Renal pelvis (tissue), 4 donors: ENCODE results near the gene TALDO1. TPM values are rescaled to one million over a fixed set of nuclear protein-coding genes. Genes with fewer than 3 reads are reported as not detected.

ENCODE experiments used
- DNase-seq: peaks from one replicate; pipeline ENCODE4 v3.0.0-alpha.2; 2013
- polyA plus RNA-seq, 3 donors: library from polyadenylated mRNA; unstranded; fragments of 120-200 nt; gene quantifications; one replicate each; pipeline ENCODE4 v1.2.1, GENCODE V29; 2013; ENCODE audit not compliant: insufficient read length in 3 of 3

Gene TALDO1
- polyA plus RNA-seq, 3 donors: 129 to 137 (median 130) TPM

DNA sequence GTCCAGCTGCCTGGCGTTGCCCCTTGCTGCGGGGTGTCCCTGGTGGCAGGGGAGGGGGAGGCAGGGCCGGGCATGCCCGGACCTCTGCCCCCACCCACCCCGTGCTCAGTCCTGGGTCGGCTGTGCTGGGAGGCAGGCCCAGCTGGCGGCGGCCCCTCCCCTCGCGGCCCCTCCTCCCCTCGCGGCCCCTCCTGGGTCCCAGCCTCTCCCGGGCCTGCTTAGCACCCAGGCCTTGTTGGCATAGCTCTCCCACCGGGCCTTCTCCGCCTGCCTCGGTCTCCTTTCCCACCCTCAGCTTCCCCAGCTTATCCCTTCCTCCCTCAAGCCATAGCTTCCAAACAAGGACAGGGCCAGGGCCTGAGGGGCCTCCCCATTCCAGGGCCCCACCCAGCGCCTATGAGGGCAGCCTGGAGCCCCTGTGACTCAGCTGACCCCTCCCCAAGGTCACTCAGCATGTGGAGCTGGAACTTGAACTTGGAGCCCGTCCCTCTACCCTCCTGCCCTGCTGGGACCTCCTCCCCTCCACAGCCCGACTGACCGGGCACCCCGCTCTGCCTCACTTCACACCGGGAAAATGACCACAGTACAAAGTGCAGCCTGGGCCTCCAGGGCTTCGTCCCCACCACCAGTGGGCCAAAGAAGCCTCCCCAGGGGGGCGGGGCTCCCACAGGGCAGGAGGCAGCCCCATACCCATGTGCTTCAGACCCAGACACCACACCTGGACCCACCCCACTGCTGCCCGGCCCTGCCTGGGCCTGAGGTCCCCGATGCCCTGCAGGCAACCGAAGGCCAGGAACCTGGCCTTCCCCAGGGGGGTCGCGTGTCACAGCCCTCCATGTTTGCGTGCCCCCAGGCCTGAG is 40.1 kb upstream of the TALDO1 start:
- no peak for DNase-seq

DNA sequence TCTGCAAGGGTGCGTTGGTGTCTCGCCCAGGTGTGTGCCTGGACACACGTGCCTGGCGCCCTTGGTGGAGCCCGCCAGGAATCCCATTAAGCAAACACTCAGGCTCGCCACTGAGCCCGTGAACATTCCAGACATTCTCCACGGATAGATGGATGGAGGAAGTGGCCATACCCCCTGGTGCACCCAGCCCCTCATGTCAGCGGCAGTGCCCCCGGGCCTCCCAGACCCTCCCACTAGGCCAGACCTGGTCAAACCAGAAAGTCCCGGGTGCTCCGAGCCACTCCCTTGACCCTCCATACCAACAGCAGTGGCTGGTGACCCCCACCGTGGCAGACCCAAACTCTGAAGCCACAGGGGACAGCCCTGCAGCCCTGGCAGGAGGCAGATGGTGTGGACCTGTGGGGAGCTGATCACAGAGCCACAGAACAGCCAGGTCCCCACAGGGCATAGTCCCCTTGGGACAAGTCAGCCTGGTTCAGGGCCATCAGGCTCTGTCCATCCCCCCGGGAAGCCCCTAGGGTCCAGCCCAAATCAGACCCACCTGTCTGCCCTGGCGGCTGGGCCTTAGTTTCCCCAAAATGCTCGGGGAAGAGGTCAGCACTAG is 39.3 kb upstream of the TALDO1 start:
- no peak for DNase-seq

DNA sequence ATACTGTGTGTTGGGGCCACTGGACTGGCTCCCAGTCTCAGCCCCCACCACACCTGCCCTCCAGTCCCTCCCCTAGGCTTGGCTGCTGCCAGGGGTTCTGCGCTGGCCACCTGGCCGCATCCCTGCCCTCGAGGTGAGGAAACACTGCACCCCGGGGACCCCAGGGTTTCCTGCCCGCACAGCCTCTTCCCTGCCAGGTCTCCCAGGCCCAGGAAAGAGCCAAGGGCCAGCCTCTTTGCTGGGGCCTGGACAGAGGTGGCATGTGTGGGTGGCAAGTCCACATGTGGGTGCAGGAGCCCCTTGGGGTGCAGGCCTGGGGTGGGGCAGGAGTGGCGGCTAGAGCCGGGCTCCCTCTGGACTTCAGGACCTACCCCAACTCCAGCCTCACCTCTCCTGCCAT is 38.8 kb upstream of the TALDO1 start:
- DNase-seq: no peak

DNA sequence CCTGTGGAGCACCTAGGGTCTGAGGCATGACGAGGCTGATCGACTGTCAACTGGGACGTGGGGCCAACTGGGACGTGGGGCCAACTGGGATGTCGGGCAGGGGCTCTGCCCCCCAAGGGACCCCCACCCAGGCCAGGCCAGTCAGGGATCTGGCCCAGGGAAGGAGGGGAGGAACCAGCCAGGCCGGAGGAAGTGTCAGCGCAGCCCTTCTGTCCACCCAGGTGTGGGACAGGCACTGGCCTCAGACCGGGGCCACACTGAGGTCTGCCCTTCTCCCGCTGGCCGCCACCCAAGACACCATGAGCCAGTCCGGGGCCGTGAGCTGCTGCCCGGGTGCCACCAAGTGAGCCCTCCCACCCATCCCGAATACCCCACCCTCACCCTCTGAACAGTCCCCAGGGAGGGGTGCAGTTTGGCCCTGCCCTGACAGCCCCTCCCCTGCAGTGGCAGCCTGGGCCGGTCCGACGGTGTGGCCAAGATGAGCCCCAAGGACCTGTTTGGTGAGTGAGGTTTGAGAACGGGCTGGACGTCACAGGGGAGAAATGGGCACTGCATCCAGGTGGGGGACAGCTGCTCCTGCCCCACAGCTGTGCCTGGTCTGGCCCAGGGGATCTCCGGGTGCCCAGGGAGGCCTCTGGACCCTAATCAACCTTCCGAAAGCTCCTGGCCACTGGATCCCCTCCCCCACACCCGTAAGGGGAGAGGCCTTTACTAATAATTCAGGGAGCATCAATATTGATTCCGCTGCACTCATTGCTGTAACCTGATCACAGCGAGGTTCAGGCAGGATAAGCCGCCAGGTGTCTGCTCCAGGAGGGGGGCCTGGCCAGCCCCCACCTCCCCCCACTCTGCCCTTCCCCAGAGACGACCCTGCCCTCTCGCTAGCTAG is 37.9 kb upstream of the TALDO1 start:
- DNase-seq: no peak

DNA sequence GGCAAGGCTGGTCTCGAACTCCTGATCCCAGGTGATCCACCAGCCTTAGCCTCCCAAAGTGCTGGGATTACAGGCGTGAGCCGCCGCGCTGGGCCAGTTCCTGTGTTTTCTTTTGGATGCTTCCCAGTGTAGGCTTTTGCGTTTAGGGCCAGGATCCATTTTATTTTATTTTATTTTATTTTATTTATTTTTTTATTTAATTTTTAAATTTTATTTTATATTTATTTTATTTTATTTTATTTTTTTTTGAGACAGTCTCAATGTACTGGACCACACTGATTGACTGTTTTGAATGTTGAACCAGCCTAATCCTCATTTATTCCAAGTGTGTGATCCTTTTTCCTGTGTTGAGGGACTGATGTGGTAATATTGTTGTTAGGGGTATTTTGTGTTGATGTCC is 32.8 kb upstream of the TALDO1 start:
- no peak for DNase-seq

DNA sequence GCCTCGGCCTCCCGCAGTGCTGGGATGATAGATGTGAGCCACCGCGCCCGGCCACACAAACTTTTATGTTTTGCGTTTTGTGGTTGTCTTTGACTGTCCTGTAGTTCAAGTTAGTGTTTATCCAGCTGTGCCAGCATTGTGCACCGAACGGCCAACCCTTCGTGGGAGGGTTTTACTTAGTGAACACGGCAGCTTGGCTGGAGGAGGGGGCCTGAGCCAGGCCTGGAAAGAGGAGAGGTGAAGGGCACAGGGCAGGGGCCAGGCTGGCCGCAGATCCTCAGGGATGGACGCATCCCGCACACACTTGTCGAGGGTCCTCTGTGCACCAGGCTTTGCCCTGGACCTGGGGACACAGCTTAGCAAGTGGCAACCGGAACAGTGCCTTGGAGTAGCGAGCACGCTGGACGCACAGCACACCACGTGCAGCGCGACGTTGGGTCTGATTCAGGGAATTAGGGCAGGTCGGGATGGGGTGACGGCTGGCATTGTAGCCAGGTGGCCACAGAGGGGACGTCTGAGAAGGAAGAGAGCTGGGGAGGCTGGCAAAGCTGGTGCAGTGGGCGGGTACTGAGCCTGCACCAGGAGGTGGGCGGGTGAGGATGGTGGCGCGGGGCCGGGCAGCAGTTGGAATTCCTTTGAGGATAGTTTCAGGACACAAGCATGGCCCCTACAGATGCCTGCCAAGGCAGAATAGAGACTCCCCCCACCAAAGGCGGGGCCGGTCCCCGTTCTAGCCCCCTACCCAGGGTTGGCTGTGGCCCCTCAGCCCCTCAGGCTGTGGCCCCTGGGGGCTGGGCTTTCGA is 27.8 kb upstream of the TALDO1 start:
- no peak for DNase-seq

DNA sequence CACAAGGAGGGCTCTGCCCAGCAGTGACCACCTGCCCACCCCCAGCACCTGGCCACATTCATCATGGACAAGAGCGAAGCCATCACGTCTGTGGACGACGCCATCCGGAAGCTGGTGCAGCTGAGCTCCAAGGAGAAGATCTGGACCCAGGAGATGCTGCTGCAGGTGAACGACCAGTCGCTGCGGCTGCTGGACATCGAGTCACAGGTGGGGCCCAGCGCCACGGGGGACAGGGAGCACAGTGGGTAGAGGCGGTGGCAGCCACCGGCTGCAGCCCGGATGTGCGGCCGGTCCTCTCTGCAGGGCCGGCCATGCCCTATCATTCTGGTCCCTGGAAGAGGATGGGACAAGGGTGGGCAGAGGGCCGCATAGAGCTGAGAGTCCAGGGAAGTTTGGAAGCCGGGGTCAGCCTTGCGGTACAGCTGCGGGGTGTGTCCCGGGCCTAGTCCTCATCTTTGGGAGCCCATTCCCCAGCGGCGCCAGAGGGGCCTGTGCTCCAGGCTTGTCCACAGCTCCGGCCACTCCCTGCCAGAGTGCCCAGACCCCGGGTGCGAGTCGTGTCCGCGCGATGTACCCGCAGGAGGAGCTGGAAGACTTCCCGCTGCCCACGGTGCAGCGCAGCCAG is 27.1 kb upstream of the TALDO1 start:
- no peak for DNase-seq

DNA sequence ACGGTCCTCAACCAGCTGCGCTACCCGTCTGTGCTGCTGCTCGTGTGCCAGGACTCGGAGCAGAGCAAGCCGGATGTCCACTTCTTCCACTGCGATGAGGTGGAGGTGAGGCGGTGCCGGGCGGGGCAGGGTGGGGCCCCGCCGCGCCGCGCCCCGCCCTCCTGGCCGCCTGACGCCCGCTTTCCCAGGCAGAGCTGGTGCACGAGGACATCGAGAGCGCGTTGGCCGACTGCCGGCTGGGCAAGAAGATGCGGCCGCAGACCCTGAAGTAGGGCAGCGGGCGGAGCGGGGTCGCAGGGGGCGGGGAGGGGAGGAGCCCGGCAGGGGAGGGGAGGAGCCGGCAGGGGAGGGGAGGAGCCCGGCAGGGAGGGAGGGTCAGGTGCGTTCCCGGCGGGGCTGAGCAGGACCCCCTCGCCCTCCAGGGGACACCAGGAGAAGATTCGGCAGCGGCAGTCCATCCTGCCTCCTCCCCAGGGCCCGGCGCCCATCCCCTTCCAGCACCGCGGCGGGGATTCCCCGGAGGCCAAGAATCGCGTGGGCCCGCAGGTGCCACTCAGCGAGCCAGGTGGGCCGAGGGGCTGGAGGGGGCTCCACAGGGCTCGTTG is 26.5 kb upstream of the TALDO1 start:
- DNase-seq: no peak

DNA sequence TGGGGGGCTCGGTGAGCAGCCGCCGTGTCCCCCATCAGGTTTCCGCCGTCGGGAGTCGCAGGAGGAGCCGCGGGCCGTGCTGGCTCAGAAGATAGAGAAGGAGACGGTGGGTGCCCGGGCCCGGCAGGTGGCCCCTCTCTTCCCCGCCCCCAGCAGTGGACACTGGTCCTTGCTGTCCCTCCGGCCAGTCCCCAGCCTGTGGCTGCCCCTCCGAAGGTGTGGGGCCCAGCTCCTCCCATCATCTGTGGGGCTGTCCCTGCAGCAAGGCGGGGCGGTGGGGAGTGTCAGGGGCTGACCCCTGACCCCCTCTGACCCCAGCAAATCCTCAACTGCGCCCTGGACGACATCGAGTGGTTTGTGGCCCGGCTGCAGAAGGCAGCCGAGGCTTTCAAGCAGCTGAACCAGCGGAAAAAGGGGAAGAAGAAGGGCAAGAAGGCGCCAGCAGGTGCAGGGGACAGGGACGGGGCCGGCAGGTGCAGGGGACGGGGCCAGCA is 26.0 kb upstream of the TALDO1 start:
- DNase-seq: no peak

DNA sequence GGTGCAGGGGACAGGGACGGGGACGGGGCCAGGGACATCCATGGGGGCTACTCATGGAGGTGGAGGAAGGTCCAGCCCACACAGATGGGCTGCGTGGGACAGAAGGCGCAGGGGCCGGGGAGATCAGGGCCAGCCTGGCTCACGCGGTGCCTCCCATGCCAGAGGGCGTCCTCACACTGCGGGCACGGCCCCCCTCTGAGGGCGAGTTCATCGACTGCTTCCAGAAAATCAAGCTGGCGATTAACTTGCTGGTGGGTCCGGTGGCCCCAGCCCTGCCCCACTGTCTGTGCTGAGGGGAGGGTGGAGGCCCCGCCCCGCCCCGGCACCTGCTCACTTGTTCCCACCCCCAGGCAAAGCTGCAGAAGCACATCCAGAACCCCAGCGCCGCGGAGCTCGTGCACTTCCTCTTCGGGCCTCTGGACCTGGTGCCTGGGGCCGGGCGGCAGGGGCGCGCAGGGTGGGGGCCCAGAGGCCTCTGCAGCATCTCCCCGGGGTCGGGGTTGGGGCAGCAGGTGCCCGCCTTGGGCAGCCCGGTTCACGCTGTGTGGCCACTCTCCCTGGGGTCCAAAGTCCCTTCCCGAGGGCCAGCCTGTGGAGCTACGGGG is 25.4 kb upstream of the TALDO1 start:
- DNase-seq: no peak

DNA sequence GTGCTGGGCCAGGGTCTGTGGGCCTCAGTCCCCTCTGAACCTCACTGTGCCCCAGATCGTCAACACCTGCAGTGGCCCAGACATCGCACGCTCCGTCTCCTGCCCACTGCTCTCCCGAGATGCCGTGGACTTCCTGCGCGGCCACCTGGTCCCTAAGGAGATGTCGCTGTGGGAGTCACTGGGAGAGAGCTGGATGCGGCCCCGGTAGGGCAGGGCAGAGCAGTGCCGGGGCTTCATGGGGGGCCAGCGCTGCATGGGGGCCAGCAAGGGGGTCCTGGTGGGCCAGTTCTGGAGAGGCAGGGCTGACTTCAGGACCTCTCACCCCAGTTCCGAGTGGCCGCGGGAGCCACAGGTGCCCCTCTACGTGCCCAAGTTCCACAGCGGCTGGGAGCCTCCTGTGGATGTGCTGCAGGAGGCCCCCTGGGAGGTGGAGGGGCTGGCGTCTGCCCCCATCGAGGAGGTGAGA is 24.9 kb upstream of the TALDO1 start:
- no peak for DNase-seq

DNA sequence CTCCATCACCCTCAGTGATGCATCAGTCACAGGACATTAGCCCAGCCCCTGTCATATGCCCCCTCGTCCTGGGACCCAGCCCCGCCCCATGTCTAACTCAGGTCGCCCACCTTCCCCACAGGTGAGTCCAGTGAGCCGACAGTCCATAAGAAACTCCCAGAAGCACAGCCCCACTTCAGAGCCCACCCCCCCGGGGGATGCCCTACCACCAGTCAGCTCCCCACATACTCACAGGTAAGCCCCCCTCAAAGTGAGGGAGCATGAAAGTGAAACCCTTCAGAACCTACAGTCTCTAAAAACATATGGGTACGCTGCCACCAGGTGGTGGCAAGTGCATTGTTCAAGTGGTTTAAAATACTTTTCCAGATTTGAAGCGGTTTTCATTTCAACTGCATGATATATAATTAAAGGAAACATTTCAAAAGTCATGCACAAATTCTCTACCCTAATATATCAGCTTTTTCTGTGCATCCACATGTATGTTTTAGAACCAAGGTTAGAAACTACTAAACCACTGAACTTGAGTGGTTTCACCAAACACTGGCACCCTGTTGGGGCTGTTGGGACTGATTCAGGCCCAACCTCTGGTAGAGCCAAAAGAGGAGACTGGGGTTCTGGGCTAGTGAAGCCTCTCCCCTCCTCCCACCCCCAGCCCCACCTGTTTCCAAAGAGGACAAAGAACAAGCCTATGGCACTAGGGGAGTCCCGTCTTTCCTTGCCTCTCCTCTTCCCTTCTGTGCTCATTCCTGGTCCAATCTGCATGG is 24.0 kb upstream of the TALDO1 start:
- no peak for DNase-seq

DNA sequence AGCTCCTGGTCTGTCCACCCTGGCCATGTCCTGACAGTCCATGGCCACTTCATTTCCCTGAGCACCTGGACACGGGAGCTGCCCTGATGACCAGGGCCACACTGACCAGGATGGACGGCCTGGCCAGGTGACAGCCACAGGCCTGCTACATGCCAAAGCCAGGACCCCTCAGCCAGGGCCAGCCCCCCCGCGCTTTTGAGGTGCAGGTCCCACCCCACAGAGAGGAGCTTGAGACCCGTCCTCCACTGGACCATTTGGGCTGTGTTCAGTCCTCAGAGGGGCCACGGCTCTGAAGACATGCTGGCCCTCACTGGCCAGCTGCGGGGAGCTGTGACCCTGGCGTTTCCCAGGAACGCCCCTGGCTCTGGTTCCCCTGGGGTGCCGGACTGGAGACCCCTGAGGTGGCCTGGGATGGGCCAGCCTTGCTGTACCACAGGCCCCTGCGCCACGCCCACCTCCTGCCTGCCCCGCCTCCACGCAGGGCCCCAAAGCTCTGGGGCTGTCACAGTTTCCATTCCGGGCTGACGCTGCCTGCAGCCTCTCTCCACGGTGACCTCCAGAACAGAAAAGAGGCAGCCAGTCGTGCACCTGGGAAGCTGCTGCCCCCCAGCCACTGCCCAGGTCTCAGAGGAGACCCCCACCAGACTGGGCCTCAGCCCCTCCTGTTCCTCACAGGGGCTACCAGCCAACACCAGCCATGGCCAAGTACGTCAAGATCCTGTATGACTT is 23.1 kb upstream of the TALDO1 start:
- DNase-seq: no peak

DNA sequence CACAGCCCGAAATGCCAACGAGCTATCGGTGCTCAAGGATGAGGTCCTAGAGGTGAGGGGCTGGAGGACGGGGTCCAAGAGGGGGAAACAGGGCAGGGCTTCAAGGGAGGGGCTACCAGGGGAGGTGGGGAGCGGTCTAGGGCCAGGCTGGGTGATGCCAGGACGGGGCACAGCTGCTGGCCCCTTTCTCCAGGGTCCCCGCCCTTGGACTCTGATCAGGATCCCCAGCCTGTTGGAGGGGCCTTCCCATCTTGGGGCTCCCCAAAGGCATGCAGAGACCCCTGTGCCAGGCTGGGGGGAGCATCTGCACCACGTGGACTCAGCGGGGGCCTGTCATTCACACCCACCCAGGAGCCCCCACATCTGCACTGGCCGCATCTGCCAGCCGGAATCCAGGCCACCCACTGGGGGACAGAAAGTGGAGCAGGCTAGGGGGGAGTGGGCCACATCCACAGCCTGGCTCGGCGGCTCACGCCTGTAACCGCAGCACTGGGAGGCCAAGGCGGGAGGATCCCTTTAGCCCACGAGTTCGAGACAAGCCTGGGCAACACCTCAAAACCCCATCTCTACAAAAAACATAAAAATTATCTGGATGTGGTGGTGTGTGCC is 22.4 kb upstream of the TALDO1 start:
- no peak for DNase-seq

DNA sequence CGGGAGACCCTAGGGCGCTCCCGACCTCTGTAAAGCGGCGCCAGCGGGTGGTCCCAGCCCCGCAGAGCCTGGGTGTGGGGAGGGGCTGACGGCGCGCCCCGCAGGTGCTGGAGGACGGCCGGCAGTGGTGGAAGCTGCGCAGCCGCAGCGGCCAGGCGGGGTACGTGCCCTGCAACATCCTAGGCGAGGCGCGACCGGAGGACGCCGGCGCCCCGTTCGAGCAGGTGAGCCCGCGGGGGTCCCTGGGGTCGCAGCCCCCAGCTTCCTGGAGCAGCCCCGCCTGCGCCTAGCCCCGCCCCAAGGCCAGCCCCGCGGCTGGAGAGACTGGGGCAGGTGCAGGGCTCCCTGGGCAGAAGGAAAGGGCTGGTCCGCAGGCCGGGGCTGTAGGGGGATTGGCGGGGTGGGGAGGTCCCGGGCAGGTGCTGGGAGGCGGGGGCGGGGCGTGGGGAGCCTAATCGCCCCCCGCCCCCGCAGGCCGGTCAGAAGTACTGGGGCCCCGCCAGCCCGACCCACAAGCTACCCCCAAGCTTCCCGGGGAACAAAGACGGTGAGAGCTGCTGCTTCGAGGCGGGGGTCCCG is 21.6 kb upstream of the TALDO1 start:
- no peak for DNase-seq

DNA sequence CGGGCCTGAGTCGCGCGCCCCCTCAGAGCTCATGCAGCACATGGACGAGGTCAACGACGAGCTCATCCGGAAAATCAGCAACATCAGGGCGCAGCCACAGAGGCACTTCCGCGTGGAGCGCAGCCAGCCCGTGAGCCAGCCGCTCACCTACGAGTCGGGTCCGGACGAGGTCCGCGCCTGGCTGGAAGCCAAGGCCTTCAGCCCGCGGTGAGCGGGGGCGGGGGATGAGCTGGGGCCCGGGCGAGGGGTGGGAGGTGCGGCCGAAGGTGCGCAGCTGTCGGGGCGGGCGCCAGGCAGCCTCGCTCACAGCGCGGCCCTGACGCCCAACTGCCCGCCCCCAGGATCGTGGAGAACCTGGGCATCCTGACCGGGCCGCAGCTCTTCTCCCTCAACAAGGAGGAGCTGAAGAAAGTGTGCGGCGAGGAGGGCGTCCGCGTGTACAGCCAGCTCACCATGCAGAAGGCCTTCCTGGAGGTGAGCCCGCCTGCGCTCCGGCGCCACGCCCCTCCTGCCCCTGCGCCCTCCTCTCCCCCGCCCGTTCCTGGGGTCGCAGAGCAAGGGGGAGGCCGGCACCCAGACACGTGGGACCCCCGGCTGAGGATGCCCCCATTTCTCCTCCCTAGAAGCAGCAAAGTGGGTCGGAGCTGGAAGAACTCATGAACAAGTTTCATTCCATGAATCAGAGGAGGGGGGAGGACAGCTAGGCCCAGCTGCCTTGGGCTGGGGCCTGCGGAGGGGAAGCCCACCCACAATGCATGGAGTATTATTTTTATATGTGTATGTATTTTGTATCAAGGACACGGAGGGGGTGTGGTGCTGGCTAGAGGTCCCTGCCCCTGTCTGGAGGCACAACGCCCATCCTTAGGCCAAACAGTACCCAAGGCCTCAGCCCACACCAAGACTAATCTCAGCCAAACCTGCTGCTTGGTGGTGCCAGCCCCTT is 20.7 kb upstream of the TALDO1 start:
- no peak for DNase-seq

DNA sequence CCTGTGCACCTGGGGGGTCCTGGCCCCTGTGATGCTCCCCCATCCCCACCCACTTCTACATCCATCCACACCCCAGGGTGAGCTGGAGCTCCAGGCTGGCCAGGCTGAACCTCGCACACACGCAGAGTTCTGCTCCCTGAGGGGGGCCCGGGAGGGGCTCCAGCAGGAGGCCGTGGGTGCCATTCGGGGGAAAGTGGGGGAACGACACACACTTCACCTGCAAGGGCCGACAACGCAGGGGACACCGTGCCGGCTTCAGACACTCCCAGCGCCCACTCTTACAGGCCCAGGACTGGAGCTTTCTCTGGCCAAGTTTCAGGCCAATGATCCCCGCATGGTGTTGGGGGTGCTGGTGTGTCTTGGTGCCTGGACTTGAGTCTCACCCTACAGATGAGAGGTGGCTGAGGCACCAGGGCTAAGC is 20.0 kb upstream of the TALDO1 start:
- DNase-seq: no peak
